HG03571 (cell line): ENCODE measurements around the gene WDFY2.
"Not testable (repeated sequence)": the region's sequence is repeated elsewhere in the genome, so short reads cannot be mapped to it uniquely, and the experiment has no call there.

Source experiments
- ATAC-seq: cut with Tn5 transposase; IDR thresholded peaks from one replicate; pipeline ENCODE4 v1.9.1; 2021; ENCODE audit not compliant: unreplicated experiment

Gene WDFY2

DNA sequence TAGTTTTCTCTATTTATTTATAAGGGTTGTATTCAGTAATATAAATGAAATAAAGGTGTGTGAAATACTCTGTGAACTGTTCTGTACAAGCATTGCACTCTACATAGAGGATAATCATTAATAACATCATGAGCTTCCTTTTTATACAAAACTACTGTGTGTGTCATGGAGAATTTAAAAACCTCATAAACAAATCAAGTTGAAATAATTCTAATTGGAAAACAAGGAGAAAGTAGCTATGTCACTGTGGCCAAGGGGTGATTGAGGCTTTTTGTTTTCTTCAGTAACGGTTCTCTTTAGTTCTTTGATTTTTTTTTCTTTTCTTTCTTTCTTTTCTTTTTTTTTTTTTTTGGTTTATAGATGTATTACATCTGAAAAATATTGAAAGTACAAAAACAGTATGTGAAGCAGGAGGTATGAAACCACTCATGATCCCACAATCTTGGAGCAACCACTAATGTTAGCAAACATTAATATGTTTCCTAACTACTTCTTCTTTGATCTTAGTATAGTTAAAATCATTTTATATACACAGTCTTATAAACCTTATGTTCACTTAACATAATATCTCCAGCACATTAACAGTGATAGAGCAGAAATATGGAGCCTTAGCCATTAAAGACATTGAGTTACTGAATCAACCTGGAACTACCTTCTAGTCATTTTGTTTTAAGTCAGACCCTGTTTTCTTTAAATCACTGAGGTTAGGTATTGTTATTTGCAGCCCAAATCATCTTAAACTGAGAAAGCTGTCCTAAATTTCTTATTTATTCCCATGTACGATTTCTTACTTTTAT is 45.4 kb downstream of the WDFY2 start:
- ATAC-seq: no peak

DNA sequence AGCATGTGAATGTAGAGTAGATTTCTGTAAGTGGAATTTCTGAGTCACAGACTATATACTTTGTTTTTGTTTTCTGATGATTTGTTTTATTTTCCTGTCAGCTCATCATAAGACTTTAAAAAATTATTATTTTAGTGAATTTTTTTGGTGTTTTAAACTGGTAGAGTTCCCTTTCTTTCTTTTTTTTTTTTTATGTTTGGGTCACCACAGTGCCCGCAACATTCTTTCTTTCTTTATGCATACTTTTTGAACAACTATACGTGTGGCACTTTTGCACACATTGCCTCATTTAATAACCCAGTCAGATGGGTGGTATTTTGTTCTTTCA is 46.0 kb downstream of the WDFY2 start:
- ATAC-seq: no peak

DNA sequence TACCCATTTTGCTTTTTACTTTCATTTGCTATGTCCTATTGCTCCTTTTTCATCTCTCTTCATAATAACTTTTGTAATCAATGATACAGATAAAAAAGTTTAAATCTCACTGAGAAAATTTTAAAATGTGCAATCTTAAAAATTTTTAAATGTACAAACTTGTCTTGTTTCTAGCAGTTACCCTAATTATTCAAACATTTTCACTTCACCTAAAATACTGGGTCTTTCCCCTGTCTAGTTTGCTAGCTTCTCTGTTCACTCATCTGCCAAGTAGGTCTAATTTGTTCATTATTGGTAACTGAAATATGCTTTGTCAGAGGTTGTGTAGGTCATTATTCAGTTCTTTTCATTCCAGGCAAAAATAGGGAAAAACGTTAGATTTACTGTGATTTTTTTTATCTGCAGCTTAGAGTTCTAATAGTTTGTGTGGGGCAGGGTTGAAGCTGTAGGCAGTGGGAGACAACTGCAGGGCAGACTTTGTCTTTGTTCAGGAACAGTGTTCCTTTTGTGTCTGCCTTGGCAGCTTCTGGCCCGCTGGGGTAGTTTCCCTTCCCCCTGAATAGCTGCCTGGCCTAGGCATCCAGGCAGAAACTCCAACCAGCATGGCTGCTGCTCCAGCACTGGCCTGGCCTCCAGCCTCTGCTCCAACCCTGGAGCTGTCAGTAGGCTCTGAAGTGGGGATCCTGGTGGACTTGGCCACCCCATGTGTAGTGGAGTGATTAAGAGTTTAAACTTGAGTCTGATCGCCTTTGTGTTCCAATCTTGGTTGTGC is 48.5 kb downstream of the WDFY2 start:
- no peak for ATAC-seq

DNA sequence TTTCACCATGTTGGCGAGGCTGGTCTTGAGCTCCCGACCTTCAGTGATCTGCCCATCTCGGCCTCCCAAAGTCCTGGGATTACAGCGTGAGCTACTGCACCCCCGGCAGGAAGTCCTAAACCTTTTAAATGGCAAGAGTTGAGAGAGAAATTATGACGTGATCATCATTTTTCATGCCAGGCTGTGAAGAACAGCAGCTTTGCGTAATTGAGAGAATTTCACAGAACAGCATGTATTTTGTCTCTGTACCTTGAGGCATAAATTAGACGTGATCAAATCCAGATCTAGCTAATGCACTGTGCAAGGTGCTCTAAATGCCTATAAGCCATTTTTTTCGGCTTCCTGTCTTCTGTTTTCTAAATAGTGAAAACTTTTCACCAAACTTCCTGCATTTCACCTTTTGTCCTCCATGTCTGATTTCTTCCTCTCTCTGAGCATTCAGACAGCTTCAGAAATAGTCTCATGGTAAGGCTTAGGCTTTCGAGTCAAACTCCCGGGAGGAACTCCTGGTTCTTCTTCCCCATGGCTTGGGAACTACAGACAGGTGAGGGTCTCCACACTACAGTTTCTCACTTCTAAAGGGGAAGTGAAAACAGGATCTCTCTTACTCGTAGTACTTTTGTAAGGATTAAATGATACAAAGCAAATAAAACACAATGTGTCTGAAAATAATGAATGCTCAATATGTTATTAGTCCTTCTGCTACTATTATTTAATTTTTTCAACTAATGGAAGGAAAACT is 51.0 kb downstream of the WDFY2 start:
- no peak for ATAC-seq

DNA sequence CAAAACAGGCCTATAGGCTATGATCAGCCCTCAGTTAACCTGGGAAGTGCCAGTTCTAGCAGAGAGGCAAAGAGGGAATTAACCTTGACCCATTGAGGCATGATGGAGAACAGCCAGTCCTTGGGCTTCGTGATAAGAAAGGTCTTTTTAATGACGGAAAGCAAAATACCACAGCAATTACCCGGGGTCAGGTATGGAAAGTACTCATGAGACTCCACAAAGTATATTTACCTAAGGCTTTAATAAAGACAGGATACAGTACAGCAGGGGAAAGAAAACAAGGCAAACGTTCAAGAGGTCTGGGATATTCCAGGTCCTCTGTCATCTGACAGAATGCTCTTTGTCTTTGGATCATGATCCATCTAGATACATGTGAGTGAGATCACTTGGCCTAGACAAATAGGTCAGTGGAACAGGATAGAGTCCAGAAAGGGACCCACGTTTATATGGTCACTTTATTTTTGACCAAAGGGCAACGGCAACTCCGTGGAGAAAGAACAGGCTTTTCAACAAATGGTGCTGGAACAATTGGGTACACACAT is 52.2 kb downstream of the WDFY2 start:
- ATAC-seq: no peak

DNA sequence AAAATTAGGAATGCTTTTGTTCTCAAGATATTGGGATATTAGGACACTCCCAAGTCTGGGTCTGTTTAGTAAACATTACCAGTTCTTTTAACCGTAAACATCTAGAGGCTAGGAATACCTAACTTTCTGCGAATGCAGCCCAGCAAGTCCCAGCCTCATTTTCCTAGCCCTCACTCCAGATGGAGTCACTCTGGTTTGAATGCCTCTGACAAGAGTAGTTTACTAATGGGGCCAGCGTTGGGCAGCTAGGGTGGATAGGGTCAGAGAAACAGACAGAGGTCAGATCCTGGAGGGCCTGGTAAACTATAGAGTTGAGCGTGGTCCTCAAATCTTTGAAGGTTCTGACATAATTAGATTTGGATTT is 53.6 kb downstream of the WDFY2 start:
- no peak for ATAC-seq

DNA sequence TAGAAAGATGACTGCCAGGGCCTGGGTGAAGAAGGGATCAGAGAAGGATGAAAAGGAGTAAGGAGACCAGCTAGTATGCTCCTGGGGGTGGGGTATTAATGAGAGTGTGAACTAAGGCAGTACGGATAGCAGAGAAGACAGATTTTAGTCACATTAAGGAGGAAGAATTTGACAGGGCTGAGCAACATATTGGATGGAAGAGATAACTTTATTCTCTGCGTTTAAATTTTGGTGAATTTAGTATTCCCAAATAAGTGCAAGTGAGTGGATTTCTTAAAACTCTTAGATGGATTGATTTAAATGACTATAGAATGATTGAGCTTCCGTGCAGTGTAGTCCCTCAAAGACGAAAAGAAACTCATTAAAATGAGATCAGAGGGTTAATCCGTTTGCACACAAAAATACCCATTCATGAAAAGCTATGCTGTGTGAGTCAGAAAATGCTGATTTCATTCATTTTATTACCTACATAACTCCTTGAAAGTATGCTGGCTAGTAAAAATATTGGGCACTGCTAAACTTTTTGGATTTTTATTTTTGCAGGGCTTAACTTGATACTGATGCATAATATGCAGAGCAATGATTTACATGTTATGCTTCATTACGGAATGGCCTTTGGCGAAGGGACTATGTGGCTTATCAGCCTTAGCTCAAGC is 54.1 kb downstream of the WDFY2 start:
- ATAC-seq: no peak

DNA sequence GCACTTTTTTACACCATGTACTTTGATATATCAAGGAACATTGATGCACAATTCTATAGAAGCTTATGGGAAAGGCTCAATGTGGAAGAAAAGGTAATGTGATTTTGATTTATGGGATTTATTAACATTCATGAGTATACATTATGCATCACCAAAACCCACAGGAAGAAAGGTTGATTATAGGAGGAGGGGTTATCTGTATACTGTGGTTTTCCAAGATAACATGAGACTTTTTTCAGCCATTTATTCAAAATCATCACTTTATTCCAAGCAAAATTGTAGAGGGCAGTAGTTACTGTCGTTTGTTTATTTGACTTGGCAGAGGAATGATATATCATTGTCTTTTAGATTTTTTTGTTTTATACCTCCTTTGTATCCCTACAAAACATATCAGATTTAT is 54.9 kb downstream of the WDFY2 start:
- no peak for ATAC-seq

DNA sequence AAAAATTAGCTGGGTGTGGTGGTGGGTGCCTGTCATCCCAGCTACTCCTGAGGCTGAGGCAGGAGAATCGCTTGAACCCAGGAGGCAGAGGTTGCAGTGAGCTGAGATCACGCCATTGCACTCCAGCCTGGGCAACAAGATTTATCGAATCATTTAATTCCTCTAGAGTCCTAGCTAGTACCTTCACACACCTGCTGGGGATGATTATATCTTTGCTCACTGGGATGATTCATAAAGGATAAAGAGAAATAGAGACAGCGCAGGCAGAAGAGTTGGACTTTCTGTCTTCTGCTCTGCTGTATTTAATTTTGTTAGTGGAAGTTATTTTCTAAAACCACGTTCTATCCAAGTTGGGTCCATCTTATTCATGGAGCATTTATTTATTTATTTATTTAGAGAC is 56.4 kb downstream of the WDFY2 start:
- not testable (repeated sequence) for ATAC-seq

DNA sequence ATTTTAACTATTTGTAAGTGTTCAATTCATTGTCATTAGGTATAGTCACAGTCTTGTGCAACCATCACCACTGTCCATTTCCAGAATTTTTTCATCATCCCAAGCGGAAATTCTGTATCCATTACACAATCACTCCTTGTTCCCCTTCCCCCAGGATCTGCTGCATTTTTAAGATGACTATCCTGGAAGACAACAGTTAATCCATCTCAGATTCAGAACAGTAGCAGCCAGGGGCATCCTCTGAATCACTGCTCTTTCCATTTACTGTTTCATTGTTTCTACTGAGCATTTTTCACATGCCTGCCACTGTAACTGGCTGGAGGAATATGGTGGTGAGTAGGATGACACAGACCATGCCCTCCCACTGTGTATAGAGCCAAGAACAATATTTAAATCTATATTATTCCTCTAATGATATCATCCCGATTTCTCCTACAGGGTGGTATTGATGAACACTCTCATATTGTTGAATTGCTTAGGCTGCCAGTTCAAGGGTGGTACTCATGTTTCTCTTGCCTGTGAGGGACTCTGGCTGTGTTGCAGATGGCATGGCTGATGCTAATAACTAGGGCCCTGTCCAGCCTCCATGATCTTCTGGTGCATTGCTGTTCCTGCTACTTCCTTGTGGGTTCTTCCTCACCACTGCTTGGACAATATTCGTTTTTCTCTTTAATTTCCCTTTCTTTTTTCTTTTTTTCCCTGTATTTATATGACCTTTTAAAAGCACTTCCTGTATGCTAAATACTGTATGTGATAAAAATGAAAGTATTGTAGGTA is 59.0 kb downstream of the WDFY2 start:
- ATAC-seq: no peak

DNA sequence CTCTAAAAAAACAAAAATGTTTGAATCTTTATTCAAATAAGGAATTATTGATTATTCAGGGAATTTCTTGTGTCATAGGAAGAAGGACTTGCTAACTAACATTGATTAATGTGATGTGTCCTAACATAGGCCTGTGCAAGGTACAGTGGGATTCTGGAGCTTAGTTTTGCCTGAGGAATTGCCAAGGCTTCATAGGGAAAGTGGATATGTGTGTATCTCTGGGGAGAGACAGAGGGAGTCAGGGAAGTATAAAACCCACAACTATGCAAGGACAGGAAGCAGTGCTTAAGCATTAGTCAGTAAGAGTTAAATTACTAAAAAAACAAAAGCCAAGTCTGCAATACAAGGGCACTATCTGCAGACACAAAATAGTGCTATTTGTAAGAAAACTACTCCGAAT is 59.6 kb downstream of the WDFY2 start:
- no peak for ATAC-seq

DNA sequence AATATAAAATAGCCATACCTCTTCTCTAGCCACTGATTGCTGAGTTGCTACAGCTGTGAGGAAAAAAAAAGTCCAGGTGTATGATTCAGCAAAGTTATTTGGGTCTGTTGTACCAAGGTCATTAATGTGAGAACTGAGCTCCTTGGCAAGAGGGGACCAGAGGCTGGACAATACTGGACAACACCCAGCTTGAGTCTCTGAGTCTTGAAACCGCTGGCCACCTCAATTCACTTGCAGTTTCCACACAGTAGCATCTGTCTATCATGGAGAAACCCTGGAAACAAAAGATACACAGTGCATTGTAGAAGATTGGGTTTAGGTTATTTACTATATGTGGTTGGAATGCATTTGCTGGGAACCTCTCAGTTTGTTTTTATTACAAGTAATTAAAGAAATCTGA is 60.4 kb downstream of the WDFY2 start:
- ATAC-seq: no peak

DNA sequence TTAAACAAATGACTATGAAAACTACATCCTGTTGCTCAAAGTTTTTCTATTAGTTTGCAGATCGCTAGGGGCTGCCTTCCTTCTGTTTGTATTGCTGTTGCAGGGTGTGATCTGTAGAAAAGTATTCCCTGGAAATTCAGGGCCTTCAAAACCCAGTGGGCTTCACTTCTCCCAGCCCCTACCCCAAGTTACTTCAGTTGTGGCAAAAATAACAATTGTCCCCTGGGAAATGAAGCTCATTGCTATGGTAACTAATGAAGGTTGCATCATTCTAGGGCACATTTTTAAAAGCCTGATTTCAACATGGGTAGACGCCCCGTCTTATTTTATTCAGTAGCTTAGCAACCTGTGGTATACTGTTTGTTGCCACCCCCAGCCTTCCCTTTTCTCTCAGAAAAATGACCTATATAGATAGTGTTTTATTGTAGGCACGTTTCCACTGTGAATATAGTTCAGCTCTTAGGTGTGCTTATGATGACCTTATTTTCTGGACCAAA is 60.9 kb downstream of the WDFY2 start:
- no peak for ATAC-seq

DNA sequence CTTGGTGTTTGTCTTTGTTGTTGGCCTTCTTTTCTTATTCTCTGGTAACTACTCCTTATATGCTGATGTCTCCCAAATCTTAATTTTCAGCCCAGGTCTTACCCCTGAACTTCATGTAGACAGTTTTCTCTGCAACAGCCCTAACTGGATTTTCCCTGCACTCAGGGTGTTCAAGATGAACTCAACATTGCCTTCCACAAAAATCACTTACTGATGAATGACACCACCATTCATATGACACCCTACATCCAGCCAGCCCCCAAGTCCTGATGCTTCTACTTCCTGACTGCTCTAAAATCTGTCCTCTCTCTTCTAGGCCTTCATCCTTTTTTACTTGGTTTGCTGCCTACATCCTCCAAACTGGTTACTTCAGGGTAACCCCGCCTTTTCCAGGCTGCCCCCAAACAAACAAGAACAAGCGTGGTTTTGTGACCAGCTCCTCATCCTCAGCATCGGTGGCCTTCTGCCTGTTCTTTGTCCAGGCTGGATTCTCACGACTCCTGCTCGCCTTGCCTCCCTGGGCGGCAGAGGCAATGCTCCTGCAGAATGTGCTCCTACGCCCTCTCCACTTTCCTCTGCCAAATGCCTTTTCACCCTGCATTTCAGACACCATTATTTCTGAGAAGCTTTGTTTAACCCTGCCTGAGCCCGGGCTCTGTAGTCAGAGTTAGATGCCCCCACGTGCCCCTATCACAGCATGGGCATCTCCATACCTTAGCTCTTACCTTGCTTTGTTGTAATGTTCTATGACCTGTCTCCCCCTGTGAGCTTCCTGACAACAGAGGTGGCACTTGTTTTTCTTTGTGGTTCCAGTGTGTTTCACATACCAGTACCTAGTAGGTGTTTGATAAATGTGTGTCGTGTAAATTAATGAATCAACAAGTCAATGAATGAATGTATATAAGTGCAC is 61.8 kb downstream of the WDFY2 start:
- no peak for ATAC-seq

DNA sequence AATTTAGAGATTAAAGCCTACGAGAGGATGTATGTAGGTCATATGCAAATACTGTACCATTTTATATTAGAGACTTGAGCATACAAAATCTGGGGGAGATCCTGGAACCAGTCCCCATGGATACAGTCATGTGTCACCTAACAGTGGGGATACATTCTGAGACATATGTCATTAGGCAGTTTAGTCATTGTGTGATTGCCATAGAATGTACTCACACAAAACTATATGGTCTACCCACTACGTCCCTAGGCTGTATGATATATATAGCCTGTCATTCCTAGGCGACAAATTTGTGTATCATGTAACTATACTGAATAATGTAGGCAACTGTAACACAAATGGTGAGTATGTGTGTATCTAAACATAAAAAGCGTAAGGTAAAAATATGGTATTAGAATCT is 62.8 kb downstream of the WDFY2 start:
- ATAC-seq: no peak

DNA sequence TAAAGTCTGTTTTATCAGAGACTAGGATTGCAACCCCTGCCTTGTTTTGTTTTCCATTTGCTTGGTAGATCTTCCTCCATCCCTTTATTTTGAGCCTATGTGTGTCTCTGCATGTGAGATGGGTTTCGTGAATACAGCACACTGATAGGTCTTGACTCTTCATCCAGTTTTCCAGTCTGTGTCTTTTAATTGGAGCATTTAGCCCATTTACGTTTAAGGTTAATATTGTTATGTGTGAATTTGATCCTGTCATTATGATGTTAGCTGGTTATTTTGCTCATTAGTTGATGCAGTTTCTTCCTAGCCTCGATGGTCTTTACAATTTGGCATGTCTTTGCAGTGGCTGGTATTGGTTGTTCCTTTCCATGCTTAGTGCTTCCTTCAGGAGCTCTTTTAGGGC is 67.9 kb downstream of the WDFY2 start:
- not testable (repeated sequence) for ATAC-seq

DNA sequence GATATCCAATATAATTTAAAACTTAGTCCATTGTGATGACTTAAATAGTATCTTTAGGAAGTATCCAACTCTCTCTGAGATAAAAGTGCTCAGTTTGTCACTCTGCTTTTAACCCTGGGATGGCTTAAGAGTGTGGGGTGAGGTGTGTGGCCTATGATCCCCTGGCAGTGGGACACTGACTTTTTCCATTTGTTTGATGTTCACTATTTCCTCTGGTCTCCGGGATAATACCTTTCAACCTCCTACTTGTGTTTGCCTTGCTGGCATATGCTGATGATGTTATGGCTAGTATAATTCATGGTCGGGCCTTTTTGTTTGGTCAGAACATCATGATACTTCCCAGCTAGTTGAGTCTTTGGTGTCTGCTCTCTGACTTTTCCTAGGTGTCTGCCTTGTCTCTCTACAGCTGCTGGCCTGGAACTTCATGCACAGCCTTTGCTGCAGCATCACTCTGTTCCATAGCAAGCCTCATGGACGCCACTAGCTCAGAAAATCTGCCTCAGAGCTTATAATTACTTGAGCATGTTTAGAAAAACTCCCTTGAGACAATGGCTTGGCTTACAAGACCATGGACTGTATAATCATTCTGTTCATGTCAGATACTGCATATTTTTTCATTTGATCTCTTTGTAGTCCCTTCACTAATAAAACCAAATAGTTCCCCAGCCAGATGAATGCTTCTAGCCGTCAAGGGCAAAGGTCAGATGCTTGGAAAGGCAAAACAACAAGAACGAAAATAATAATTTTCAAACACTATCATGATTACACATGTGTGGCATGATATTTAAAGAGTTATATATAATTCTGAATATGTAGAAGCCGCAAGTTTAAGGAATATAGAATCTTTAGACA is 75.2 kb downstream of the WDFY2 start:
- ATAC-seq: no peak

DNA sequence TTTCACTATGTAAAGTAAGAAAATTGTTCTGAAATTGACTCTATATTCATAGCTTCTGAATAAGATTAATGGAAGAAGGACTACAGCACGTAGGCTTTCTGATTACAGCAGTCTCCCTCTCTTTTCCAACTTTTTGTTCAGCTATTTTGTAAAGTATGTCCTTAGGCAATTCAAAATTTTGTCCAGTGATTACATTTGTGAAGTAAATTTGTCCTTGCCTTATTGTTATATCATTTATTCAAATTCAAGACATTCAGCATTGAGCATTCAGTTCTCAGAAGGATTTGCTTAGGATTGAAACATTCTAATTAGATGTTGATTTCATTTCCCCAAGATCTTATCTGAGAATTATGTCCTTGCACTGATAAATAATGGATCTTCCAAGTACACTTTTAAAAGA is 76.6 kb downstream of the WDFY2 start:
- ATAC-seq: no peak
